Liver (tissue), 9 donors: ENCODE measurements around the gene RAB1A. TPM values are rescaled to one million over a fixed set of nuclear protein-coding genes. Genes with fewer than 3 reads are reported as not detected.

Experiments
- DNase-seq: peaks from one replicate; pipeline ENCODE4 v3.0.0-alpha.2; 2017; ENCODE audit warnings: low spot score
- H3K27ac ChIP-seq, 2 donors: one replicate each; pipeline ENCODE4 v1.7.0; 2013; ENCODE audit warnings: inconsistent platforms in 2 of 2, low read length in 2 of 2, control low read depth in 1 of 2, low read depth in 1 of 2, mild to moderate bottlenecking in 1 of 2
- H3K27me3 ChIP-seq, 4 donors: one replicate each; pipeline versions ENCODE4 v1.6.1 to v1.7.0; 2013; ENCODE audit warnings: low read length in 3 of 4, inconsistent platforms in 1 of 4, mild to moderate bottlenecking in 1 of 4, moderate library complexity in 1 of 4; ENCODE audit not compliant: control insufficient read depth in 4 of 4, insufficient read depth in 4 of 4
- H3K36me3 ChIP-seq, 4 donors: one replicate each; pipeline versions ENCODE4 v1.6.1 to v1.7.0; 2013; ENCODE audit warnings: low read length in 3 of 4, mild to moderate bottlenecking in 3 of 4, low read depth in 1 of 4, moderate library complexity in 1 of 4; ENCODE audit not compliant: control insufficient read depth in 4 of 4, insufficient read depth in 3 of 4
- H3K4me1 ChIP-seq, 4 donors: one replicate each; pipeline versions ENCODE4 v1.6.1 to v1.7.0; 2013; ENCODE audit warnings: low read length in 3 of 4, mild to moderate bottlenecking in 3 of 4, moderate library complexity in 1 of 4; ENCODE audit not compliant: control insufficient read depth in 4 of 4, insufficient read depth in 4 of 4
- H3K4me3 ChIP-seq, 3 donors: one replicate each; pipeline versions ENCODE4 v1.6.1 to v1.7.0; 2013; ENCODE audit warnings: low read length in 3 of 3, control low read depth in 1 of 3, low read depth in 1 of 3, mild to moderate bottlenecking in 1 of 3
- H3K9ac ChIP-seq, 2 donors: one replicate each; pipeline ENCODE4 v1.7.0; 2013; ENCODE audit warnings: low read length in 2 of 2, mild to moderate bottlenecking in 2 of 2, moderate library complexity in 2 of 2, control low read depth in 1 of 2, low read depth in 1 of 2
- H3K9me3 ChIP-seq, 4 donors: one replicate each; pipeline versions ENCODE4 v1.6.1 to v1.7.0; 2013; ENCODE audit warnings: low read length in 3 of 4; ENCODE audit not compliant: control insufficient read depth in 4 of 4
- FOXA1 ChIP-seq: IDR thresholded peaks from 2 replicates; pipeline ENCODE4 v1.6.1; 2016; ENCODE audit warnings: antibody characterized with exemption
- HNF4G ChIP-seq: IDR thresholded peaks from 2 replicates; pipeline ENCODE4 v1.6.1; 2016; ENCODE audit warnings: antibody characterized with exemption
- JUND ChIP-seq, 2 donors: IDR thresholded peaks; 2 replicates each; pipeline ENCODE4 v1.6.1; 2016; ENCODE audit warnings: antibody characterized with exemption in 2 of 2
- RAD21 ChIP-seq, 2 donors: IDR thresholded peaks; 2 replicates each; pipeline ENCODE4 v1.6.1; 2016; ENCODE audit warnings: antibody characterized with exemption in 2 of 2, mild to moderate bottlenecking in 2 of 2
- SP1 ChIP-seq: IDR thresholded peaks from 2 replicates; pipeline ENCODE4 v1.6.1; 2018; ENCODE audit warnings: antibody characterized with exemption, mild to moderate bottlenecking
- YY1 ChIP-seq: IDR thresholded peaks from 2 replicates; pipeline ENCODE4 v1.6.1; 2016; ENCODE audit warnings: antibody characterized with exemption, mild to moderate bottlenecking
- WGBS: extraction: QIAGEN DNeasy Blood & Tissue Kit; methylation state at CpG from one replicate; pipeline ENCODE4 v1.1.7; 2013; 5-methylcytosine and 5-hydroxymethylcytosine counted together
- polyA plus RNA-seq, 2 donors: library from polyadenylated mRNA; stranded (reverse) in 1 of 2; unstranded in 1 of 2; fragments of 200-250 nt in 1 of 2; fragments of >200 nt in 1 of 2; fragmentation: Nextera tagmentation in 1 of 2; extraction: Ambion mirVana in 1 of 2; gene quantifications; one replicate each; pipeline versions ENCODE4 v1.2.1 to v1.2.3, GENCODE V29; 2013 to 2015
- total RNA-seq, 2 donors: library from RNA; depleted of rRNA; stranded (reverse); fragments of >200 nt; gene quantifications; one replicate each; pipeline ENCODE4 v1.2.3, GENCODE V29; 2014
- TF ChIP-seq, protein P1 (sequence below): IDR thresholded peaks from 2 replicates; pipeline ENCODE4 v1.6.1; 2016; ENCODE audit warnings: antibody characterized with exemption
- TF ChIP-seq, protein P2 (sequence below): fragments of 150-350 bp; IDR thresholded peaks from 2 replicates; pipeline ENCODE4 v1.5.1; 2017; ENCODE audit warnings: improper control_type of control experiment, low read depth, low read length; ENCODE audit not compliant: missing input control
- TF ChIP-seq, protein P3 (sequence below): IDR thresholded peaks from 2 replicates; pipeline ENCODE4 v1.6.1; 2016; ENCODE audit warnings: antibody characterized with exemption, mild to moderate bottlenecking
- TF ChIP-seq, protein P4 (sequence below): IDR thresholded peaks from 2 replicates; pipeline ENCODE4 v1.6.1; 2016; ENCODE audit warnings: antibody characterized with exemption
- TF ChIP-seq, protein P5 (sequence below): IDR thresholded peaks from 2 replicates; pipeline ENCODE4 v1.6.1; 2016; ENCODE audit warnings: antibody characterized with exemption
- donor health status: healthy.
- donor health status: healthy.
- donor health status: healthy.
- donor health status: healthy.
- donor health status: healthy.

The RAB1A gene
- total and polyA plus RNA-seq, 4 donors, result 52.8 to 89.7 (median 77.8) TPM

DNA sequence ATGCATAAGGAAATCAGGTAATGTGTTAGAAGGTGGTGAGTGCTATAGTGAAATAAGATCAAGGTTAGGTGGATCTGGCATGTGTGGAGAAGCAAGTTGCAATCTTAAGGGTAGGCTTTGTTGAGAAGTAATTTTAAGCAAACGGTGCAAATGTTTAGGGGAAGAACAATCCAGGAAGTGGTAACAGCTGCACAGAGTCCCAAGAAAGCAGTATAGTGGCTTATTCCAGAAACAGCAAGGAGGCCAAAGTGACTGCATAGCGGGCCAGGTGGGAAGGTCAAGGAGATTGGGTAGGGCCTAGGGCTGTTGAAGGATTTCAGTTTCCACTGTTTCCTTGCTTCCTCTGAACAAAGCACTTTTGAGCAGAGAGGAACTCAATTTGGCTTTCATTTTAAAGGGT is 30.0 kb upstream of the RAB1A start:
- H3K36me3 ChIP-seq, result no peaks in the 10 kb centered on the region
- WGBS, result 74% methylated on average over 2 of the region's 2 CpGs
- no peaks in the 10 kb centered on the region for H3K27me3 ChIP-seq
- H3K9ac ChIP-seq, result no peak overlapping the region
- H3K9me3 ChIP-seq, result no peaks in the 10 kb centered on the region
- H3K4me1 ChIP-seq, result no peaks in the 10 kb centered on the region
- no peak for DNase-seq
- no peak overlapping the region for H3K4me3 ChIP-seq
- no peak overlapping the region for H3K27ac ChIP-seq
- TF ChIP-seq YY1 (no peak), RAD21 (IDR thresholded peaks at IDR 0.05) (no peak), FOXA1 (no peak), HNF4G (no peak)
- TF ChIP-seq, protein P1, sequence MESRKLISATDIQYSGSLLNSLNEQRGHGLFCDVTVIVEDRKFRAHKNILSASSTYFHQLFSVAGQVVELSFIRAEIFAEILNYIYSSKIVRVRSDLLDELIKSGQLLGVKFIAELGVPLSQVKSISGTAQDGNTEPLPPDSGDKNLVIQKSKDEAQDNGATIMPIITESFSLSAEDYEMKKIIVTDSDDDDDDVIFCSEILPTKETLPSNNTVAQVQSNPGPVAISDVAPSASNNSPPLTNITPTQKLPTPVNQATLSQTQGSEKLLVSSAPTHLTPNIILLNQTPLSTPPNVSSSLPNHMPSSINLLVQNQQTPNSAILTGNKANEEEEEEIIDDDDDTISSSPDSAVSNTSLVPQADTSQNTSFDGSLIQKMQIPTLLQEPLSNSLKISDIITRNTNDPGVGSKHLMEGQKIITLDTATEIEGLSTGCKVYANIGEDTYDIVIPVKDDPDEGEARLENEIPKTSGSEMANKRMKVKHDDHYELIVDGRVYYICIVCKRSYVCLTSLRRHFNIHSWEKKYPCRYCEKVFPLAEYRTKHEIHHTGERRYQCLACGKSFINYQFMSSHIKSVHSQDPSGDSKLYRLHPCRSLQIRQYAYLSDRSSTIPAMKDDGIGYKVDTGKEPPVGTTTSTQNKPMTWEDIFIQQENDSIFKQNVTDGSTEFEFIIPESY, result no peak
- TF ChIP-seq, protein P2, sequence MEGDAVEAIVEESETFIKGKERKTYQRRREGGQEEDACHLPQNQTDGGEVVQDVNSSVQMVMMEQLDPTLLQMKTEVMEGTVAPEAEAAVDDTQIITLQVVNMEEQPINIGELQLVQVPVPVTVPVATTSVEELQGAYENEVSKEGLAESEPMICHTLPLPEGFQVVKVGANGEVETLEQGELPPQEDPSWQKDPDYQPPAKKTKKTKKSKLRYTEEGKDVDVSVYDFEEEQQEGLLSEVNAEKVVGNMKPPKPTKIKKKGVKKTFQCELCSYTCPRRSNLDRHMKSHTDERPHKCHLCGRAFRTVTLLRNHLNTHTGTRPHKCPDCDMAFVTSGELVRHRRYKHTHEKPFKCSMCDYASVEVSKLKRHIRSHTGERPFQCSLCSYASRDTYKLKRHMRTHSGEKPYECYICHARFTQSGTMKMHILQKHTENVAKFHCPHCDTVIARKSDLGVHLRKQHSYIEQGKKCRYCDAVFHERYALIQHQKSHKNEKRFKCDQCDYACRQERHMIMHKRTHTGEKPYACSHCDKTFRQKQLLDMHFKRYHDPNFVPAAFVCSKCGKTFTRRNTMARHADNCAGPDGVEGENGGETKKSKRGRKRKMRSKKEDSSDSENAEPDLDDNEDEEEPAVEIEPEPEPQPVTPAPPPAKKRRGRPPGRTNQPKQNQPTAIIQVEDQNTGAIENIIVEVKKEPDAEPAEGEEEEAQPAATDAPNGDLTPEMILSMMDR, result no peak
- TF ChIP-seq, protein P3, sequence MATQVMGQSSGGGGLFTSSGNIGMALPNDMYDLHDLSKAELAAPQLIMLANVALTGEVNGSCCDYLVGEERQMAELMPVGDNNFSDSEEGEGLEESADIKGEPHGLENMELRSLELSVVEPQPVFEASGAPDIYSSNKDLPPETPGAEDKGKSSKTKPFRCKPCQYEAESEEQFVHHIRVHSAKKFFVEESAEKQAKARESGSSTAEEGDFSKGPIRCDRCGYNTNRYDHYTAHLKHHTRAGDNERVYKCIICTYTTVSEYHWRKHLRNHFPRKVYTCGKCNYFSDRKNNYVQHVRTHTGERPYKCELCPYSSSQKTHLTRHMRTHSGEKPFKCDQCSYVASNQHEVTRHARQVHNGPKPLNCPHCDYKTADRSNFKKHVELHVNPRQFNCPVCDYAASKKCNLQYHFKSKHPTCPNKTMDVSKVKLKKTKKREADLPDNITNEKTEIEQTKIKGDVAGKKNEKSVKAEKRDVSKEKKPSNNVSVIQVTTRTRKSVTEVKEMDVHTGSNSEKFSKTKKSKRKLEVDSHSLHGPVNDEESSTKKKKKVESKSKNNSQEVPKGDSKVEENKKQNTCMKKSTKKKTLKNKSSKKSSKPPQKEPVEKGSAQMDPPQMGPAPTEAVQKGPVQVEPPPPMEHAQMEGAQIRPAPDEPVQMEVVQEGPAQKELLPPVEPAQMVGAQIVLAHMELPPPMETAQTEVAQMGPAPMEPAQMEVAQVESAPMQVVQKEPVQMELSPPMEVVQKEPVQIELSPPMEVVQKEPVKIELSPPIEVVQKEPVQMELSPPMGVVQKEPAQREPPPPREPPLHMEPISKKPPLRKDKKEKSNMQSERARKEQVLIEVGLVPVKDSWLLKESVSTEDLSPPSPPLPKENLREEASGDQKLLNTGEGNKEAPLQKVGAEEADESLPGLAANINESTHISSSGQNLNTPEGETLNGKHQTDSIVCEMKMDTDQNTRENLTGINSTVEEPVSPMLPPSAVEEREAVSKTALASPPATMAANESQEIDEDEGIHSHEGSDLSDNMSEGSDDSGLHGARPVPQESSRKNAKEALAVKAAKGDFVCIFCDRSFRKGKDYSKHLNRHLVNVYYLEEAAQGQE, result no peak

DNA sequence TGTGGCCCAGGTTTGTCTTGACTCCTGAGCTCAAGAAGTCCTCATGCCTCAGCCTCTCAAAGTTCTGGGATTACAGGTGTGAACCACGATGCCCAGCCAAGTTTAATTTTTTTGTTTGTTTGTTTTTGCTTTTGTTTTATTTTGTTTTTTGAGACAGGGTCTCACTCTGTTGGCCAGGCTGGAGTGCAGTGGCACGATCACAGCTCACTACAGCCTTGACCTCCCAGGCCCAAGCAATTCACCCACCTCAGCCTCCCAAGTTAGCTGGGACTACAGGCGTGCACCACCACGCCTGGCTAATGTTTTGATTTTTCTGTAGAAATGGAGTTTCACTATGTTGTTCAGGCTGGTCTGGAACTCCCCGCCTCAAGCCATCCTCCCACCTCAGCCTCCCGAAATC is 29.4 kb upstream of the RAB1A start:
- no peak for DNase-seq
- H3K36me3 ChIP-seq, result no peaks in the 10 kb centered on the region
- H3K9me3 ChIP-seq, result no peaks in the 10 kb centered on the region
- no peak overlapping the region for H3K27ac ChIP-seq
- WGBS, result 96% methylated on average over 6 of the region's 6 CpGs
- TF ChIP-seq, protein P1, result no peak
- H3K27me3 ChIP-seq, result no peaks in the 10 kb centered on the region
- no peaks in the 10 kb centered on the region for H3K4me1 ChIP-seq
- no peak overlapping the region for H3K9ac ChIP-seq
- no peak overlapping the region for H3K4me3 ChIP-seq

DNA sequence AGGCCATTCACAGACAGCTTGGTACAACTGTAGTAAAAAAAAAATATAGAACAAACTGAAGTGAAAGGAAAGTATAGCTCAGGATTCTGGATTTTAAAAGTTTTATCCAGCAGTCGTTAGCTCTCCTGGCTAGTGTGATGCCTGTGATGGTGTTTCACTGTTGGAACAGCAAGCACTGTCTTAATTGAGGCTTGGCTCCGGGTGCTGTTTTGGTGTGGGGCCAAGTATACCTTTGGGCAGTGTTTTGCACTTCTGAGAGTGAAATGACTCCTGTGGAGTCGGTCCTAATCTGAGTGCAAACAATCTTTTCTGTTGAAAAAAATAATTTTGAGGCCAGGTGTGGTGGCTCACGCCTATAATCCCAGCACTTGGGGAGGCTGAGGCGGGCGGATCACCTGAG is 28.7 kb upstream of the RAB1A start:
- H3K27me3 ChIP-seq, result no peaks in the 10 kb centered on the region
- no peaks in the 10 kb centered on the region for H3K9me3 ChIP-seq
- H3K4me3 ChIP-seq, result no peak overlapping the region
- H3K36me3 ChIP-seq, result no peaks in the 10 kb centered on the region
- no peak for DNase-seq
- no peak overlapping the region for H3K27ac ChIP-seq
- H3K4me1 ChIP-seq, result no peaks in the 10 kb centered on the region
- H3K9ac ChIP-seq, result no peak overlapping the region
- 82% methylated on average over 6 of the region's 6 CpGs for WGBS
- TF ChIP-seq, protein P4, sequence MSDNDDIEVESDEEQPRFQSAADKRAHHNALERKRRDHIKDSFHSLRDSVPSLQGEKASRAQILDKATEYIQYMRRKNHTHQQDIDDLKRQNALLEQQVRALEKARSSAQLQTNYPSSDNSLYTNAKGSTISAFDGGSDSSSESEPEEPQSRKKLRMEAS, result no peak
- TF ChIP-seq, protein P3, result no peak
- TF ChIP-seq, protein P5, sequence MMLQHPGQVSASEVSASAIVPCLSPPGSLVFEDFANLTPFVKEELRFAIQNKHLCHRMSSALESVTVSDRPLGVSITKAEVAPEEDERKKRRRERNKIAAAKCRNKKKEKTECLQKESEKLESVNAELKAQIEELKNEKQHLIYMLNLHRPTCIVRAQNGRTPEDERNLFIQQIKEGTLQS, result no peak
- TF ChIP-seq, protein P1, result no peak
- TF ChIP-seq SP1, result no peak
- TF ChIP-seq JUND (IDR thresholded peaks at IDR 0.05), result no peak
